Testis (tissue), 2 donors: ENCODE results near the gene HAAO.

Experiments used
- POLR2A ChIP-seq: fragments of 450-650 bp; IDR thresholded peaks from one replicate; pipeline ENCODE4 v1.6.1; 2017; ENCODE audit warnings: antibody characterized with exemption, mild to moderate bottlenecking, moderate library complexity
- TF ChIP-seq, protein P1 (sequence below), 3 experiments: fragments of 450-650 bp in 2 of 3; fragments of 200-600 bp in 1 of 3; sonication (generic) in 1 of 3; IDR thresholded peaks; one replicate each; pipeline ENCODE4 v1.5.1; 2016 to 2019; ENCODE audit warnings: antibody characterized with exemption in 3 of 3, mild to moderate bottlenecking in 2 of 3, moderate library complexity in 1 of 3

GRCh38 chr2:42823744-42824453 lies 31.5 kb upstream of the HAAO start:
- no peak for TF ChIP-seq POLR2A
- TF ChIP-seq, protein P1, sequence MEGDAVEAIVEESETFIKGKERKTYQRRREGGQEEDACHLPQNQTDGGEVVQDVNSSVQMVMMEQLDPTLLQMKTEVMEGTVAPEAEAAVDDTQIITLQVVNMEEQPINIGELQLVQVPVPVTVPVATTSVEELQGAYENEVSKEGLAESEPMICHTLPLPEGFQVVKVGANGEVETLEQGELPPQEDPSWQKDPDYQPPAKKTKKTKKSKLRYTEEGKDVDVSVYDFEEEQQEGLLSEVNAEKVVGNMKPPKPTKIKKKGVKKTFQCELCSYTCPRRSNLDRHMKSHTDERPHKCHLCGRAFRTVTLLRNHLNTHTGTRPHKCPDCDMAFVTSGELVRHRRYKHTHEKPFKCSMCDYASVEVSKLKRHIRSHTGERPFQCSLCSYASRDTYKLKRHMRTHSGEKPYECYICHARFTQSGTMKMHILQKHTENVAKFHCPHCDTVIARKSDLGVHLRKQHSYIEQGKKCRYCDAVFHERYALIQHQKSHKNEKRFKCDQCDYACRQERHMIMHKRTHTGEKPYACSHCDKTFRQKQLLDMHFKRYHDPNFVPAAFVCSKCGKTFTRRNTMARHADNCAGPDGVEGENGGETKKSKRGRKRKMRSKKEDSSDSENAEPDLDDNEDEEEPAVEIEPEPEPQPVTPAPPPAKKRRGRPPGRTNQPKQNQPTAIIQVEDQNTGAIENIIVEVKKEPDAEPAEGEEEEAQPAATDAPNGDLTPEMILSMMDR (IDR thresholded peaks at IDR 0.05), result no peak
